HepG2 (cell line): Measurements from ENCODE around the gene AGBL1. TPM values are rescaled to one million over a fixed set of nuclear protein-coding genes. Genes with fewer than 3 reads are reported as not detected.

Experiments used
- ATAC-seq: fragments of 200-7000 bp; cut with Tn5 transposase; 3 replicates; pipeline ENCODE4 v1.9.1; 2020; ENCODE audit warnings: mild to moderate bottlenecking, moderate library complexity
- BruUV-seq: library from RNA; stranded (reverse); fragments of 400-500 nt; replicated peaks from 2 replicates; lab custom pipeline; 2021; lab: Mats Ljungman, UMichigan
- CTCF ChIA-PET: fragments of 300-600 bp; formaldehyde crosslinking; extraction: SDS; loops from one replicate; lab custom pipeline; 2021; ENCODE audit warnings: low total read pairs, inconsistent platforms, low intra/inter-chr PET ratio; lab: Yijun Ruan, JAX
- POLR2A ChIA-PET: fragments of 350-600 bp; sonication (Branson Sonifier 250); formaldehyde crosslinking; loops from one replicate; lab custom pipeline; 2020; ENCODE audit warnings: antibody characterized with exemption, inconsistent platforms; lab: Yijun Ruan, JAX
- DNase-seq: peaks from one replicate; pipeline ENCODE4 v3.0.0-alpha.2; 2015; ENCODE audit warnings: low spot score
- FAIRE-seq: peaks from 3 replicates; lab custom pipeline; 2011; peaks lifted over from hg19 to GRCh38; lab: Jason Lieb, UNC
- H2AFZ ChIP-seq: one replicate; pipeline ENCODE4 v1.6.1; 2011; ENCODE audit warnings: low read length, inconsistent platforms
- H3K27ac ChIP-seq: fragments of 300-600 bp; 3 replicates; pipeline ENCODE4 v1.8.0; 2011; ENCODE audit warnings: mixed run types, mild to moderate bottlenecking, mixed read lengths, low read length, inconsistent platforms; ENCODE audit not compliant: insufficient read depth; ENCODE audit errors: extremely low read length
- H3K27me3 ChIP-seq, 2 experiments: fragments of 200-600 bp in 1 of 2; 2 replicates in 1 of 2; 3 replicates in 1 of 2; pipeline versions ENCODE4 v1.6.0 to v1.8.0; 2011; ENCODE audit warnings: low read length in 2 of 2, mild to moderate bottlenecking in 2 of 2, moderate library complexity in 2 of 2, inconsistent platforms in 1 of 2; ENCODE audit not compliant: insufficient read depth in 2 of 2, control insufficient read depth in 1 of 2
- H3K36me3 ChIP-seq, 2 experiments: fragments of 200-600 bp in 1 of 2; replicated peaks in 1 of 2; 2 replicates in 1 of 2; 3 replicates in 1 of 2; pipeline versions ENCODE4 v1.5.1 to v1.8.0; 2011; ENCODE audit warnings: low read length in 2 of 2, inconsistent platforms in 1 of 2; ENCODE audit not compliant: insufficient read depth in 2 of 2, control insufficient read depth in 1 of 2
- H3K4me1 ChIP-seq: 2 replicates; pipeline ENCODE4 v1.5.1; 2012; ENCODE audit warnings: low read length, inconsistent platforms; ENCODE audit not compliant: insufficient read depth
- H3K4me2 ChIP-seq: 2 replicates; pipeline ENCODE4 v1.6.0; 2011; ENCODE audit warnings: low read depth, low read length, inconsistent platforms
- H3K4me3 ChIP-seq, 3 experiments: fragments of 200-600 bp in 1 of 3; sonication (generic), shearing (Covaris generic) in 1 of 3; replicated peaks in 1 of 3; 2 replicates each; pipeline ENCODE4 v1.5.1; 2011 to 2016; ENCODE audit warnings: low read length in 3 of 3, inconsistent platforms in 2 of 3, low read depth in 2 of 3, mild to moderate bottlenecking in 2 of 3, control low read depth in 1 of 3, mixed read lengths in 1 of 3; ENCODE audit not compliant: insufficient read depth in 1 of 3
- H3K79me2 ChIP-seq: one replicate; pipeline ENCODE4 v1.6.1; 2011; ENCODE audit warnings: low read length, inconsistent platforms; ENCODE audit not compliant: insufficient read depth
- H3K9ac ChIP-seq: 2 replicates; pipeline ENCODE4 v1.6.0; 2011; ENCODE audit warnings: mild to moderate bottlenecking, low read depth, low read length, inconsistent platforms; ENCODE audit not compliant: insufficient read depth
- H3K9me3 ChIP-seq: 2 replicates; pipeline ENCODE4 v1.5.1; 2012; ENCODE audit warnings: mild to moderate bottlenecking, low read length
- H4K20me1 ChIP-seq: 2 replicates; pipeline ENCODE4 v1.6.0; 2011; ENCODE audit warnings: inconsistent platforms, mild to moderate bottlenecking, low read length, moderate library complexity; ENCODE audit not compliant: insufficient read depth
- FOXM1 ChIP-seq: sonication (generic); formaldehyde crosslinking; IDR thresholded peaks from 2 replicates; pipeline ENCODE4 v1.5.0; 2020; ENCODE audit warnings: missing genetic modification reagents
- IKZF4 ChIP-seq: sonication (generic); formaldehyde crosslinking; IDR thresholded peaks from 2 replicates; pipeline ENCODE4 v1.5.1; 2020; ENCODE audit warnings: borderline replicate concordance, mild to moderate bottlenecking, low read depth, missing genetic modification reagents; ENCODE audit errors: not compliant biosample characterization
- PCBP2 ChIP-seq: fragments of 200-400 bp; formaldehyde crosslinking; optimal IDR thresholded peaks from 2 replicates; pipeline ENCODE3; 2018; ENCODE audit warnings: low read length, low read depth; ENCODE audit not compliant: poor library complexity, severe bottlenecking
- ZNF253 ChIP-seq: sonication (generic); formaldehyde crosslinking; IDR thresholded peaks from 2 replicates; pipeline ENCODE4 v1.8.0; 2022; ENCODE audit warnings: mild to moderate bottlenecking, missing genetic modification reagents, borderline replicate concordance
- ZNF354B ChIP-seq: sonication (generic); formaldehyde crosslinking; IDR thresholded peaks from 2 replicates; pipeline ENCODE4 v1.8.0; 2022; ENCODE audit warnings: mild to moderate bottlenecking, missing genetic modification reagents
- ZNF580 ChIP-seq: IDR thresholded peaks from 2 replicates; pipeline ENCODE4 v1.6.1; 2016; ENCODE audit warnings: low read depth, borderline replicate concordance
- WGBS: methylation state at CpG from one replicate; pipeline ENCODE4 v1.1.6; 2017; ENCODE audit warnings: low lambda C conversion rate; 5-methylcytosine and 5-hydroxymethylcytosine counted together
- in situ Hi-C: cut with HindIII; loops from 2 replicates; pipeline ENCODE4 v1.10.0; 2017; ENCODE audit warnings: low pct_unique_long_range_greater_than_20kb; ENCODE audit not compliant: extremely low pct_ligation_motif_present
- intact Hi-C: fragments of 100-400 bp; cut with micrococcal nuclease; formaldehyde crosslinking; loops from one replicate; pipeline ENCODE4 v1.10.0; 2022; ENCODE audit not compliant: unreplicated experiment
- polyA plus RNA-seq, 8 experiments: library from polyadenylated mRNA; depleted of rRNA in 3 of 8; stranded (reverse) in 7 of 8; unstranded in 1 of 8; fragments of >200 nt; fragmentation: Illumina TruSeq in 4 of 8; extraction: Trizol in 4 of 8; gene quantifications; 2 replicates each; pipeline versions ENCODE4 v1.2.1 to v1.2.3, GENCODE V29; 2011 to 2016; ENCODE audit warnings: low read depth in 4 of 8, missing spikeins in 1 of 8, mixed read lengths in 1 of 8; ENCODE audit not compliant: insufficient read depth in 1 of 8
- total RNA-seq, 5 experiments: library from RNA; depleted of rRNA; stranded (reverse); fragments of >200 nt; fragmentation: Illumina TruSeq; extraction: Trizol; gene quantifications; 2 replicates each; pipeline ENCODE4 v1.2.3, GENCODE V29; 2016; ENCODE audit warnings: low read depth in 1 of 5
- TF ChIP-seq, protein P1 (sequence below): IDR thresholded peaks from 2 replicates; pipeline ENCODE4 v1.6.1; 2016

Gene AGBL1
- total and polyA plus RNA-seq, 2 of the 13 experiments (the other 11 are each of a cell fraction or from before 2014, with no cell fraction given) = 0.01 TPM; not detected in 1

- TF ChIP-seq FOXM1 (CRISPR knock-in tag) (no peak), ZNF253 (CRISPR knock-in tag) (no peak), PCBP2 (no peak), ZNF580 (no peak), ZNF354B (CRISPR knock-in tag) (no peak)
- TF ChIP-seq, protein P1, sequence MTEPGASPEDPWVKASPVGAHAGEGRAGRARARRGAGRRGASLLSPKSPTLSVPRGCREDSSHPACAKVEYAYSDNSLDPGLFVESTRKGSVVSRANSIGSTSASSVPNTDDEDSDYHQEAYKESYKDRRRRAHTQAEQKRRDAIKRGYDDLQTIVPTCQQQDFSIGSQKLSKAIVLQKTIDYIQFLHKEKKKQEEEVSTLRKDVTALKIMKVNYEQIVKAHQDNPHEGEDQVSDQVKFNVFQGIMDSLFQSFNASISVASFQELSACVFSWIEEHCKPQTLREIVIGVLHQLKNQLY (CRISPR knock-in tag) = no peak
Observed at GRCh38 chr15:87031540-87032230, 952.0 kb downstream of the AGBL1 start (continued).

- CTCF ChIA-PET = no interaction called here
- no peak for DNase-seq
- Histone ChIP-seq H3K4me2 (no peak overlapping the region), H3K9me3 (peaks cover 79% of the 10 kb centered on the region), H3K4me3 (no peak overlapping the region), H3K79me2 (no peaks in the 10 kb centered on the region), H4K20me1 (no peaks in the 10 kb centered on the region), H3K27ac (no peak overlapping the region), H2AFZ (no peak overlapping the region), H3K36me3 (no peaks in the 10 kb centered on the region)
- POLR2A ChIA-PET = no interaction called here
- BruUV-seq = no TSS peak
- TF ChIP-seq IKZF4 (CRISPR knock-in tag) = no peak
- TF ChIP-seq, all 625 proteins: peak for 0
- 0% methylated on average over 6 of the region's 6 CpGs for WGBS
- Histone ChIP-seq H3K9ac (no peak overlapping the region), H3K27me3 (no peaks in the 10 kb centered on the region), H3K4me1 (no peaks in the 10 kb centered on the region)
- no peak for ATAC-seq
- intact Hi-C loops = no loop called here
- FAIRE-seq = no peak
- in situ Hi-C loops = no loop called here
Observed at GRCh38 chr15:87032295-87032694, 952.6 kb downstream of the AGBL1 start.
